ENCODE data around the gene DUSP18.
"Not testable (repeated sequence)": the region's sequence is repeated elsewhere in the genome, so short reads cannot be mapped to it uniquely, and the experiment has no call there.

DUSP18 gene

GRCh38 chr22:30667494-30668385 lies at the start of gene DUSP18:
Gene DUSP18, minus strand, starts transcription at chr22:30667875. Its CDS starts 3,872 bp downstream, at chr22:30664003.
- peak; percentile 97 for ATAC-seq
- Mint-ChIP-seq H3K9me3 (no peaks in the 10 kb centered on the region), H3K27me3 (peaks cover 10% of the 10 kb centered on the region), H3K4me1 (peaks cover 33% of the 10 kb centered on the region), H3K27ac (peak within 1 kb of the TSS; percentile 63 to 81), H3K4me3 (peak within 1 kb of the TSS; percentile 92 to 99)
- peak; percentile 90 to 93 for DNase-seq

- Mint-ChIP-seq H3K27me3 (no peaks in the 10 kb centered on the region), H3K27ac (no peak overlapping the region), H3K4me3 (no peak overlapping the region), H3K9me3 (no peaks in the 10 kb centered on the region), H3K4me1 (no peaks in the 10 kb centered on the region)
- DNase-seq, result no peak
- ATAC-seq, result no peak
These were observed 46.4 kb upstream of the DUSP18 start for GRCh38 chr22:30714062-30714461.

- no peak for DNase-seq
- Mint-ChIP-seq H3K27ac (peak overlapping the region in 1 of 2 donors; percentile 3), H3K9me3 (no peaks in the 10 kb centered on the region), H3K4me1 (no peaks in the 10 kb centered on the region), H3K4me3 (no peak overlapping the region), H3K27me3 (no peaks in the 10 kb centered on the region)
- no peak for ATAC-seq
These were observed 44.4 kb upstream of the DUSP18 start for GRCh38 chr22:30712094-30712493.

GRCh38 chr22:30709980-30710379 lies 42.3 kb upstream of the DUSP18 start:
- not testable (repeated sequence) for DNase-seq, H3K4me3 Mint-ChIP-seq, ATAC-seq, H3K27ac Mint-ChIP-seq, H3K27me3 Mint-ChIP-seq, H3K9me3 Mint-ChIP-seq
- peaks cover 20% of the 10 kb centered on the region for H3K4me1 Mint-ChIP-seq

GRCh38 chr22:30705710-30706651 lies 38.3 kb upstream of the DUSP18 start:
- Mint-ChIP-seq H3K27ac (peak overlapping the region; percentile 43 to 79), H3K4me1 (peaks cover 20% of the 10 kb centered on the region), H3K9me3 (no peaks in the 10 kb centered on the region), H3K4me3 (peak overlapping the region in 1 of 2 donors; percentile 47), H3K27me3 (no peaks in the 10 kb centered on the region)
- DNase-seq, result peak; percentile 4 to 40
- peak; percentile 93 for ATAC-seq

- H3K4me1 Mint-ChIP-seq, result peaks cover 20% of the 10 kb centered on the region
- H3K27me3 Mint-ChIP-seq, result no peaks in the 10 kb centered on the region
- H3K27ac Mint-ChIP-seq, result no peak overlapping the region
- ATAC-seq (no peak), DNase-seq (no peak)
- no peaks in the 10 kb centered on the region for H3K9me3 Mint-ChIP-seq
- no peak overlapping the region for H3K4me3 Mint-ChIP-seq
These were observed 37.3 kb upstream of the DUSP18 start for GRCh38 chr22:30704978-30705377.

- Mint-ChIP-seq H3K27me3 (no peaks in the 10 kb centered on the region), H3K4me1 (peaks cover 20% of the 10 kb centered on the region)
These were observed 35.2 kb upstream of the DUSP18 start for GRCh38 chr22:30702856-30703255.

GRCh38 chr22:30701872-30702271 lies 34.2 kb upstream of the DUSP18 start:
- H3K4me1 Mint-ChIP-seq, result peaks cover 19% of the 10 kb centered on the region
- H3K27me3 Mint-ChIP-seq, result no peaks in the 10 kb centered on the region

More at GRCh38 chr22:30702856-30703255, 35.2 kb upstream of the DUSP18 start:
- ATAC-seq (no peak), DNase-seq (no peak)
- Mint-ChIP-seq H3K4me3 (no peak overlapping the region), H3K27ac (no peak overlapping the region), H3K9me3 (no peaks in the 10 kb centered on the region)

GRCh38 chr22:30697975-30698374 lies 30.3 kb upstream of the DUSP18 start:
- Mint-ChIP-seq H3K27me3 (peaks cover 21% of the 10 kb centered on the region), H3K27ac (no peak overlapping the region), H3K4me3 (no peak overlapping the region), H3K9me3 (no peaks in the 10 kb centered on the region), H3K4me1 (peaks cover 21% of the 10 kb centered on the region)
- DNase-seq (no peak), ATAC-seq (no peak)

More at GRCh38 chr22:30701872-30702271, 34.2 kb upstream of the DUSP18 start:
- Mint-ChIP-seq H3K27ac (no peak overlapping the region), H3K4me3 (no peak overlapping the region), H3K9me3 (no peaks in the 10 kb centered on the region)
- DNase-seq (no peak), ATAC-seq (no peak)

- no peaks in the 10 kb centered on the region for H3K9me3 Mint-ChIP-seq
- peaks cover 24% of the 10 kb centered on the region for H3K27me3 Mint-ChIP-seq
- H3K4me1 Mint-ChIP-seq, result peaks cover 21% of the 10 kb centered on the region
- ATAC-seq (no peak), DNase-seq (no peak)
- H3K4me3 Mint-ChIP-seq, result peak overlapping the region; percentile 41 to 67
- no peak overlapping the region for H3K27ac Mint-ChIP-seq
These were observed 28.4 kb upstream of the DUSP18 start for GRCh38 chr22:30695871-30696655.

- ATAC-seq, result no peak
These were observed 27.7 kb upstream of the DUSP18 start for GRCh38 chr22:30695351-30695851.

GRCh38 chr22:30694640-30695350 lies 27.1 kb upstream of the DUSP18 start, which contains the start of gene OSBP2:
Gene OSBP2, plus strand, starts transcription at chr22:30694874. Its CDS starts 36 bp downstream, at chr22:30694910.
- Mint-ChIP-seq H3K27ac (peak within 1 kb of the TSS; percentile 87 to 95), H3K27me3 (peaks cover 24% of the 10 kb centered on the region), H3K9me3 (no peaks in the 10 kb centered on the region), H3K4me1 (peaks cover 21% of the 10 kb centered on the region), H3K4me3 (peak within 1 kb of the TSS; percentile 87 to 92)
- ATAC-seq (peak; percentile 77), DNase-seq (peak; percentile 21 to 40)

More at GRCh38 chr22:30695351-30695851, 27.7 kb upstream of the DUSP18 start:
- Mint-ChIP-seq H3K4me3 (peak overlapping the region; percentile 41 to 67), H3K27ac (no peak overlapping the region), H3K4me1 (peaks cover 21% of the 10 kb centered on the region), H3K9me3 (no peaks in the 10 kb centered on the region), H3K27me3 (peaks cover 24% of the 10 kb centered on the region)
- DNase-seq, result no peak

- H3K27me3 Mint-ChIP-seq, result peaks cover 24% of the 10 kb centered on the region
- peak overlapping the region; percentile 87 to 95 for H3K27ac Mint-ChIP-seq
- no peaks in the 10 kb centered on the region for H3K9me3 Mint-ChIP-seq
- DNase-seq, result peak; percentile 59 to 70
- H3K4me3 Mint-ChIP-seq, result peak overlapping the region; percentile 87 to 92
- H3K4me1 Mint-ChIP-seq, result peaks cover 21% of the 10 kb centered on the region
- ATAC-seq, result peak; percentile 84
These were observed 26.5 kb upstream of the DUSP18 start for GRCh38 chr22:30694171-30694639.

GRCh38 chr22:30691204-30691603 lies 23.5 kb upstream of the DUSP18 start:
- no peak overlapping the region for H3K27ac Mint-ChIP-seq

More at GRCh38 chr22:30691204-30691603, 23.5 kb upstream of the DUSP18 start:
- ATAC-seq (no peak), DNase-seq (no peak)
- Mint-ChIP-seq H3K4me3 (no peak overlapping the region), H3K9me3 (no peaks in the 10 kb centered on the region), H3K27me3 (peaks cover 23% of the 10 kb centered on the region), H3K4me1 (peaks cover 21% of the 10 kb centered on the region)

Measured in stimulated activated naive CD8-positive, alpha-beta T cell treated with anti-CD3 and anti-CD28 coated beads, Interleukin-15, amount 100 ng/mL, for 72 hours (primary cell).